Posterior cingulate gyrus (tissue), 11 donors: ENCODE measurements around the gene IFIT3.

Experiments used
- DNase-seq, 10 donors: peaks; one replicate each; pipeline versions ENCODE4 v3.0.0 to v3.0.0-alpha.2; 2020 to 2021; ENCODE audit warnings: mixed read lengths in 3 of 10
- intact Hi-C: fragments of 100-400 bp; cut with DNase I; formaldehyde crosslinking; loops from one replicate; pipeline ENCODE4 v1.15.1; 2023

IFIT3 gene

GRCh38 chr10:89351780-89352597, 24.2 kb downstream of the IFIT3 start:
- intact Hi-C loops, result no loop called here
- DNase-seq, result peak in 1 of 10 donors; percentile 20

- DNase-seq, result no peak
- intact Hi-C loops, result no loop called here
These were observed 25.0 kb downstream of the IFIT3 start for GRCh38 chr10:89352802-89353201.

GRCh38 chr10:89355394-89355931, 27.7 kb downstream of the IFIT3 start:
- DNase-seq, result no peak
- intact Hi-C loops, result no loop called here

- no peak for DNase-seq
- intact Hi-C loops, result no loop called here
These were observed 29.3 kb downstream of the IFIT3 start for GRCh38 chr10:89357096-89357495.

DNA sequence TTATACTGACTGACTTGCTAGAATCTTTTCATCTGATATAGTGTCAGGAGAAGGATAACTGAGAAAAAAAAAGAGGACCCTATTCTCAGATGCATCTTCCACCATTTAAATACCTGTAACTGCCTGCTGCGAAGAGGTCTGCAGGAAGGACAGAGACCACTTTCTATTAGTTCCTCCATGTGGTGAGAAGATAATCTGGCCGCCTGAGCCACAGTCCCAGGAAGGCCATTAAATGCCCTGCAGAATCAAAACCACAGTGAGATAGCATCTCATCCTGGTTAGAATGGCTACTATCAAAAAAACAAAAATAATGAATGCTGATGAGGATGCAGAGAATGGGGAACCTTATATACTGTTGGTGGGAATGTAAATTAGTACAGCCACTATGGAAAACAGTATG, 30.2 kb downstream of the IFIT3 start:
- DNase-seq, result no peak
- intact Hi-C loops, result no loop called here

DNA sequence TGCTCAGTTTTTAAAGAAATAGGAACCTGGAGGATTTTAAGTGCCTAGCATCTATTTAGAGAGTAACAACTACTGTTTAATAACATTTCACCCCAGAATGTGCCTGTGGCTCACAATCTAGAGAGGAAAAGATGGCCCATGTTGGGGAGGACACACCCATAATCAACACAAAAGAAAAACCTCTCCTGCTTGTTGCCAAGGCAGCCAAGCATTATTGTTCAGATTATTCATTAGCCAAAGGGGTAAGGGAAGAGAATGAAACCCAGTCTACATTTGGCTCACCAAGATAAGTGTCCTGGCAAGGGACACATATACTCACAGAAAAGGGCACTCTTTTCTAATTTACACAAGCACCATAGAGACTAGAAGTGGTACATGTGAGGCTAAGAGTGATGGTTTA, 32.4 kb downstream of the IFIT3 start:
- no peak for DNase-seq
- intact Hi-C loops, result no loop called here

DNA sequence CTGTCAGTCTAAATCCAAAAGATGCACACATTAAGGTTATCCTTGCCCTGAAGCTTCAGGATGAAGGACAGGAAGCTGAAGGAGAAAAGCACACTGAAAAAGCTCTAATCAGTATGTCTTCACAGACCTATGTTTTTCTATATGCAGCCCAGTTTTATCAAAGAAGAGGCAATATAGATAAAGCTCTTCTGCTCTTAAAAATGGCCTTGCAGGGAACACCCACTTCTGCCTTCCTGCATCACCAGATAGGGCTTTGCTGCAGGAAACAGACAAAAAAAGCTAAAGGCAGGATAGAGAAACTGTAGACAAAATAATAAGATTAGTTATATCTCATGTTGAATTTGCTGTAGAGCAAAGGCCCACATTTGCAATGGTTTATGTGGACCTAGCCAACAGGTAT, 35.1 kb downstream of the IFIT3 start:
- DNase-seq, result no peak
- intact Hi-C loops, result no loop called here

DNA sequence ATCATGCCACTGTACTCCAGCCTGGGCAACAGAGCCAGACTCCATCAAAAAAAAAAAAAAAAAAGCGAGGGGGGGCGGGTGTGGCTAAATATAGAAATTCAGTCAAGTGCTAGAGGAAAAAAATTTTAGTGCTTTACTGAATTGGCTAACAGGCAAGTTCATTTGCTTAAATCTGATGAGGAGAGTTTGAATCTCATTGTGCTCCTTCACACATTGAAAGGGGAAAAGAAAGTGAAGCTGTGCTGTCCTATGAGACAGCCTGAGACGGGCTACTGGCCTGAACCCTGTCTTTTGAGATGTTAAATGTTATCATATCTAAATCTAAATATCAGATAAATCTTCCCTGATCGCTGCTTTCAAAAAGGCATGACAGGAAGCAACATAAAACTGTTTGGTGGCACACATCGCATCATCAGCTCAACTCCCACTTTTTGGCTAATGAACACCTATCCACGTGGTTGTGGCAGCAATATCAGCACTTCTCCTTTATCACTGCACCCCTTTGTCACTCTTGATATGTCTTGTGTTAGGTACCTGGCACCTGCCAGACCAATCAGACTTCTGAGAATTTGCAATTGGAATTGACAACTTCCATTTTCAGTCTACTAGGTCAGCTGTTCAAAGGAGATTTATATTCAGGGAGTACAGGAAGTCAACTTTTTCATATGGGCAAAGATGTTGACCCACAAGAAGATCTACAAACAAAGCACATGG, 36.1 kb downstream of the IFIT3 start:
- DNase-seq, result no peak
- intact Hi-C loops, result no loop called here

GRCh38 chr10:89364531-89364930, 36.7 kb downstream of the IFIT3 start:
- DNase-seq, result no peak
- intact Hi-C loops, result no loop called here

DNA sequence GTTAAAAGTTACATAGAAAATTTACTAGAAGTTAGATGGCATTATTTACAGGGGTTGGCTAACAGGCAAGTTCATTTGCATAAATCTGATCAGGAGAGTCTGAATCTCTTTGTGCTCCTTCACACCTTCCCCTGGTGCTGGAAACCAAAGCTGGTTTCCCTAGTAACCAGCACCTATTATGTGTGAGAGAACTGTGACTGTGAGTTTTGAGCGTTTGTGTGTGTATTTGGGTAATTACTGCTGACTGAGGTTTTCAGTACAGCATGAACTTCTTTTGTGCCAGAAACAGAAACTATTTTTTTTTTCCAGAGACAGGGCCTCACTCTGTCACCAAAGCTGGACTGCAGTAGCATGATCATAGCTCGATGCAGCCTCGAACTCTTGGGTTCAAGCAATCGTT, 39.7 kb downstream of the IFIT3 start:
- no peak for DNase-seq
- intact Hi-C loops, result no loop called here

GRCh38 chr10:89368129-89368528, 40.3 kb downstream of the IFIT3 start:
- intact Hi-C loops, result no loop called here
- DNase-seq, result no peak

DNA sequence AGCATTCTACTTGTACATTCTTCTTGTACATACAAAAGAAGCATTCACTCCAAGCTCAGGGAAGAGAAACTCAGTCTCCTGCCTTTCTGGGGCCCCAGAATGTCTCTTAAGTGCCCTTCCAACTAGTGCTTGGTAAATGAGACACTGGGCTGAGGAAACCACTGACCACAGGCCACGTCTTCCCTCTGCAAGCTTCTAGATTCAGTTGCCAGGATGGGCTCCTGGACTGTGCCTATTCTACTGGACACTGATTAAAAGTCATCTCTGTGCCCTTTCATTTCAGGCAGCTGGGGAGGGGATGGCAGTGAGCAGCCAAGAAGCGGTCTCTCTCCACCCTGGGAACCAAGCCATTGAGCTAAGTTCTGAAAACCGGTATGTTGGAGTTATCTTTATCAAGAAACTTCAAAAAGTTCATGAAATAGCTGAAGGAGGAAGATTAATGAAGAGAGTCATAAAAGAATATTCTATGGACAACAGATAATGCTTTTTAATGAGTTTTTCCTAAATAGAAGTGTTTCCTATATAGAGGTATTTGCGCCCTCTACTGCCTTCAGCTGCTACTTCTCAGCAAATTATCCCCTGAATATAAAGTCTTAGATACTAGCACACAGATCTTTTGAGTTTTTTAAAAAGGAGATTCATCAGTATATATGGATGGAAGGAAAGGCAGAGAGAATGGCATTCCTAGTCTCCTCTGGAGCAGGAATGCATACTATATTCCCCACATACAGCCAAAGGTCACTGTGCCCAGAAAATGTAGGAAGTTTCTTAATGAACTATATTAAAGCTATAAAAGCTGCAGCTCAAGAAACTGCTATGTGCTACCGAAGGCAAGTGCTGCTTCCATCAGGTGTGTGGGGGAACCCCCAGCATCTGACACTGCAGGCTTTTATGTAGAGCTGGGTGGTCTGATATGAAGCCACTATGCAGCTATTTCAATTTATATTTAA, 41.6 kb downstream of the IFIT3 start:
- peak in 2 of 10 donors; percentile 36 to 70 for DNase-seq
- intact Hi-C loops, result no loop called here

GRCh38 chr10:89371079-89371478, 43.3 kb downstream of the IFIT3 start:
- DNase-seq, result no peak
- intact Hi-C loops, result no loop called here

DNA sequence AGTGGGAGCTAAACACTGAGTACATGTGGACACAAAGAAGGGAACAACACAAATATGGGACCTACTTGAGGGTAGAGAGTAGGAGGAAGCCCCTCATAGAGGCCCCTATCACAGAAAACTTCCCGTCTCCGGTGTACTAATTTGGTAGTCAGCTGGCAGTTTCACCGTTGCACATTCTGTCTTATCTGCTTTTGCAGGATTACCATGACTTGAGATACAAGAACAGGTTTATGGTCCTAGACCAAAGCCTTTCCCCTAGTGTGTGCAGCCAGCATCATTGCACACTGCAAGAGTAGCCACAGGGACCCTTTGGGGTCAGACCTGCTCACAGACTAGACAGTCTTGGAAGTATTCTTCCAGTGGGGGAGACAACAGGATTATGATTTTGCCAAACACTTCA, 44.2 kb downstream of the IFIT3 start:
- intact Hi-C loops, result no loop called here

DNA sequence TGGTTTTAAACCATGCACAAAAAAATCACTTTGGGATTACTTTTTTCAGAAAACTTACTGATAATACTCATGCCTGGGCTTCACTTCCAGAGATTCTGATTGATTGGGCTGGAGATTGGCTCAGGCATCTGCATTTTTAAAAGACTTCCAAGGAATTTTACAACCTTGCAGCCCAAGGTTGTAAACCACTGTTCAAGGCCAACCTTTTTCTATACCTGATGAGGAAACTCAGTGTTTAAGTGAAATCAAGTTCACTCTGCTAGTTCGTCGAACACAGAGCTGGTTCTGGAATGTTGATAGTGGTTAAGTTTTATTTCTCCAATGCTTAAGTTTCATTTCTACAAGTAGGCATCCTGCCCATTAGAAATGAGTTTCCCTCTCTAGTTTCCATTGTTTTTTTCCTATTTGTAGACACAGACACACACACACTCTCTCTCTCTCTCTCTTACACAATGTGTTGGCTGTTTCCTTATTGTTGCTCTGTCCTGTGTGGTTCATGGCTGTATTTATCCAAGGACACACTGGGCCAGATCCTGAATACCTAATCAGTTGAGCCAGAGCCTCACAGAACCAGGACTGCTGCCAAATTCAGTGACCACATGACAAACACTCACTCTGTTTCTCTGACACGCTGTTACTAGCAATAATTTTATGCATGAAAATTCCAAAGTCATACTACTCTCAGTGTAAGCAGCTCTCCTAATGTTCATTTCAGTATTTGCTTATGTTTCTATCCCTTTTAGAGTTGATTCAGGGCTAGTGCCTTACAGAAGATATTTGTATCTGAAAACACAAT, 46.3 kb downstream of the IFIT3 start:
- intact Hi-C loops, result no loop called here
- peak in 9 of 10 donors; percentile 49 to 95 (median 81) for DNase-seq

More for the DNA sequence above, 44.2 kb downstream of the IFIT3 start:
- no peak for DNase-seq

DNA sequence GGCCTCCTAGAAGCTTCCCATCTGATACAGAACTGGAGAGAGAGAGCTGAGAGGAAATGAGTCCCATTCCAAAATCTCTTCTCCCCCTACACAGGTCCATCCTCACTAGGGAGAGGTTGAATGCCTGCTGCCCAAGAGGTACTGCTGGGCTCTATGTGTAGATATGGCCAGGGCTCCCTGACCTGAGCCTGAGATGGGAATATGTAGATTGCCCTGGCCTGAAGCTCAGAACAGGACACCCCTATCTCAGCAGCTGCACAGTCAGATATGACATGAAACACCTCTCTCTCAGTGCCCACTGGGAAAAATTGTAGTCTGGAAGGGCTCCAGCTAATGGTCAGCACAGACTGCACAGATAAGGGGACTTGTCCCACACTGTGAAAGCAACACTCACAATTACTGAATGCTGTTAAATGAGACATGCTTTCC, 46.9 kb downstream of the IFIT3 start:
- no peak for DNase-seq
- intact Hi-C loops, result no loop called here

DNA sequence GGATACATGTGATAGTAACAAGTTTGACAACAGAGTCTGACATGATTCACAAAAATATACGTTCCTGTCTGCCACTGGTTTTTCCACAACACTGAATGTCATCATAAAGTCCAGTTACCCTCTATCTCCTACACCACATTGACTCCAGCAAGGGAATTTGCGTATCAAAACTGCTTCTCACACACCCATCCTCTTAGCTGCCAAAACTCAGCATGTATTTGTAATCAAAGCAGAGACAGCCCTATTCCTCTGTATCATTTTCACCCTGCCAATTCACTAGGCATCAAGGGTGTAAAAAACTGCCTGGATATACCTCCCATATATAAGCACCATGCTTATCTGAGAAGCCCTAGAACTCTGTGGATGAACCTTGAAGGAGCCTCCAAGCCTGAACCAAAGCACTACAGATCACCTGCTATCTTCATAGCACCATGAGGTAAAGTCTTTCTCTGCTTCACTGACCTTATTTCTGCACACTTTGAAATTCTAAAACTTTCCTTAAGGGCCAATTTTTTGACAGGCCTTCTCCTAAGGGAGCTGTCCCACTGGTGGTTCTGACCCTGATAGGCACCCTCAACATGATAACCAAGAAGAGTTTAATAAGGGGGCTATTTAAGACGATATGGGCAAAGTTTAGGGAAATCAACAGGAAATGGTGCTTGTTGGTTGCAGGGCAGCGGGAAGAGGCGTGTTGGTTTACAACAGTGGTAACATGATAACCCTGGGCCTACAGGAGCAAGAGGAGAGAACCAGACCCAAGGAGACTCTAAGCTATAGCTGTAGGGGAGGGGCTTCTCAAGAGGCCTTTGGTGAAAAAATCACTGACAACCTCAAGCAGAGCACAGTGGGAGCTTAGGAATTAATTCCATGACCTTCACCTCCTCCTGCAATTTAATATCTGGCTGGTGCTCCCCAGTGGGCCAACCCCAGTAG, 50.2 kb downstream of the IFIT3 start, which contains the start of gene IFIT1B:
TSS of gene IFIT1B (plus strand) at position 352 of the 933 bp plus-strand sequence. CDS start at position 432, 80 bp downstream.
- intact Hi-C loops, result no loop called here
- DNase-seq, result no peak

- intact Hi-C loops, result no loop called here
- DNase-seq, result no peak
These were observed 51.3 kb downstream of the IFIT3 start for GRCh38 chr10:89379103-89379502.

GRCh38 chr10:89382757-89383156, 55.0 kb downstream of the IFIT3 start:
- intact Hi-C loops, result no loop called here
- no peak for DNase-seq
